GM12865 (cell line): ENCODE measurements around the gene YAF2.

Experiments
- DNase-seq: peaks from one replicate; pipeline ENCODE4 v3.0.0; 2010; ENCODE audit warnings: low read depth
- H3K4me3 ChIP-seq: 2 replicates; pipeline ENCODE4 v1.5.1; 2011; ENCODE audit warnings: mild to moderate bottlenecking, low read depth, low read length, control low read depth
- TF ChIP-seq, protein P1 (sequence below): IDR thresholded peaks from 2 replicates; pipeline ENCODE4 v1.5.1; 2011; ENCODE audit warnings: low read length, control low read depth, low read depth, inconsistent platforms; ENCODE audit not compliant: insufficient read depth; ENCODE audit errors: missing control alignments

YAF2 gene

DNA sequence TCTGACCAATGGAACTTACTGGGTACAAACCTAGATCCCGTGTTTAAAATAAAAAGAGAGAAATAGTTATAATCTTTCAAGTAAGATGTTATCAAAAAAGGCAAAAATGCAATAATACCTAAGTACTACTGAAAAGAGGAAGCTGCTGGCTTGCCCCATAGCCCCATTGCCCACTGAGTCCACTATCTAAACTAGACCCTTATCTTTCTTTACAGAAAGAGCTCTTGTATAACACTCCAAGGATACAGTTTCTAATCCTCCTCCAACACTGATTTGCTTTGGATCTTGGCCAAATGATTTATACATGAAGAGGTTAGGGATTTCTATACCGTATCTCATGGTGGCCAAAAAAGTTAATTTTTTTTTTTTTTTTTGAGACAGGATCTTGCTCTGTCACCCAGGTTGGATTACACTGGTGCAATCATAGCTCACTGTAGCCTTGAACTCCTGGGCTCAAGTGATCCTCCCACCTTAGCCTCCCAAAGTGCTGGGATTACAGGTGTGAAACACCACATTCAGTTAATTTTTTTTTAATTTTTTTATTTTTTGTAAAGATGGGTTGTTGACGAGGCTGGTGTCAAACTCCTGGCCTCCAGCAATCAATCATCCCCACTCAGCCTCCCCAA lies 96.0 kb downstream of the YAF2 start:
- DNase-seq = no peak
- TF ChIP-seq, protein P1, sequence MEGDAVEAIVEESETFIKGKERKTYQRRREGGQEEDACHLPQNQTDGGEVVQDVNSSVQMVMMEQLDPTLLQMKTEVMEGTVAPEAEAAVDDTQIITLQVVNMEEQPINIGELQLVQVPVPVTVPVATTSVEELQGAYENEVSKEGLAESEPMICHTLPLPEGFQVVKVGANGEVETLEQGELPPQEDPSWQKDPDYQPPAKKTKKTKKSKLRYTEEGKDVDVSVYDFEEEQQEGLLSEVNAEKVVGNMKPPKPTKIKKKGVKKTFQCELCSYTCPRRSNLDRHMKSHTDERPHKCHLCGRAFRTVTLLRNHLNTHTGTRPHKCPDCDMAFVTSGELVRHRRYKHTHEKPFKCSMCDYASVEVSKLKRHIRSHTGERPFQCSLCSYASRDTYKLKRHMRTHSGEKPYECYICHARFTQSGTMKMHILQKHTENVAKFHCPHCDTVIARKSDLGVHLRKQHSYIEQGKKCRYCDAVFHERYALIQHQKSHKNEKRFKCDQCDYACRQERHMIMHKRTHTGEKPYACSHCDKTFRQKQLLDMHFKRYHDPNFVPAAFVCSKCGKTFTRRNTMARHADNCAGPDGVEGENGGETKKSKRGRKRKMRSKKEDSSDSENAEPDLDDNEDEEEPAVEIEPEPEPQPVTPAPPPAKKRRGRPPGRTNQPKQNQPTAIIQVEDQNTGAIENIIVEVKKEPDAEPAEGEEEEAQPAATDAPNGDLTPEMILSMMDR = no peak
- H3K4me3 ChIP-seq = no peak overlapping the region

DNA sequence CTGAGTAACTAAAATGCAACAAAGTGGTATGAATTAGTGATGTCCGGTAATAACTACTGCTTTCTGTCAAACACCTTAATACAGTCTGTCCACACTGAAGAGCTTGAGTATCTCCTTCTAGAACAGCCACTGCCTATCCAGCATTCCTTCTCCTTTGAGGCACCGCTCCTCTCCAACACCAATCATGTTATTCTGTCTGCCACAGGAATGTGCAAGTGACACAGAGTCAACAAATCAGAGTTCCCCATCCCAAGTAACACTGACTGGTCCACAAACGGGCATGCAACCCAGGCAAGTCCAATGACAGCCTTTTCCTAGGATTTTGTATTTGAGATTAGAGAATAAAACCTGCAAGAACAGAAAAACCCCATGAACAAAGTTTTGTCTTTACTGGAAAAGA lies 97.1 kb downstream of the YAF2 start:
- TF ChIP-seq, protein P1 = no peak
- DNase-seq = no peak
- no peak overlapping the region for H3K4me3 ChIP-seq

DNA sequence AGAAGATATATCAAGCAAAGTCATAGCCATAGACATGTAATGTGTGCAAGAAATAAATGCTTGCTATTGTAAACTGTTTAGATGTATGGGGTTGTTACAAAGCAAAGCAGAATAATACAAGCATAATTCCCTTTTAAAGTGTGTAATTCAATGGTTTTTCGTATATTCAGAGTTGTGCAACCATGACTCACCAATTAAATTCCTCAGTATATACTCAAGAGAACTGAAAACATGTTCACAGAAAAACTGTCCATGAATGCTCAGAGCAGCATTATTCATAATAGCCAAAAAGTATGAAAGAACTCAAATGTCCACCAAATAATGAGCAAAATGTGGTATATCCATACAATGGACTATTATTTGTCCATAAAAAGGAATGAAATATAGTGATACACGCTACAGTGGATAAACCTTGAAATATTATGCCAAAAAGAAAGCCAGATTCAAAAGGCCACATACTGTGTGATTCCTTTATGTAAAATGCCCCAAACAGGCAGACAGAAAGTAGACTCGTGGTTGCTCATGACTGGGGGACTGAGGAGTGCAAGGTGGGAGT lies 102.7 kb downstream of the YAF2 start:
- H3K4me3 ChIP-seq = no peak overlapping the region
- TF ChIP-seq, protein P1 = no peak
- DNase-seq = no peak

DNA sequence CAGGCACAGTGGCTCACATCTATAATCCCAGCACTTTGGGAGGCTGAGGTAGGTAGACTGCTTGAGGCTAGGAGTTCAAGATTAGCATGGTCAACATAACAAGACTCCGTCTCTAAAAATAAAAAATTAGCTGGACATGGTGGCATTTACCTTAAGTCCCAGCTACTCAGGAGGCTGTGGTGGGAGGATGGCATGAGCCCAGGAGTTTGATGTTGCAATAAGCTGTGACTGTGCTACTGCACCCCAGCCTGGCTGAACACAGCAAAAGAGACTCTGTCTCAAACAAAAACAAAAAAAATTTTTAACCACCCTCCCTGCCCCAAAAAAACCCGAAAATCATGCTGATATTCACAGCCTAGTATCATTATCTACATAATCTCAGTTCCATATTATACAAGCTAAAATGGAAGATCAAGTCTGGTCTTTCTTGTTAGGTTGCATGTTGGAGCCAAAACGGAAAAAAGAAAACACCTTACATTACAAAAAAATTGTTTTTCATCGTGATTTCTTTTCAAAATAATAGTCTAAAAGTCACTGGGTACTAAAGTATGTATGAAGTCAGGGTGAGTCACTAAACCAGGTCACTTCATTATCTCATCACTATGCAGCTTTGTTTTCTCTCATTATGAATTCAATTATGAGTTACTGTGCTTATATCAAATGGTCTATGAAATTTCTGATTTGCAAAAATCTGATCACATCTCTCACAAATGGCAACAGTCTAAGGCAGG lies 107.2 kb downstream of the YAF2 start:
- DNase-seq = no peak
- H3K4me3 ChIP-seq = no peak overlapping the region
- TF ChIP-seq, protein P1 = no peak

DNA sequence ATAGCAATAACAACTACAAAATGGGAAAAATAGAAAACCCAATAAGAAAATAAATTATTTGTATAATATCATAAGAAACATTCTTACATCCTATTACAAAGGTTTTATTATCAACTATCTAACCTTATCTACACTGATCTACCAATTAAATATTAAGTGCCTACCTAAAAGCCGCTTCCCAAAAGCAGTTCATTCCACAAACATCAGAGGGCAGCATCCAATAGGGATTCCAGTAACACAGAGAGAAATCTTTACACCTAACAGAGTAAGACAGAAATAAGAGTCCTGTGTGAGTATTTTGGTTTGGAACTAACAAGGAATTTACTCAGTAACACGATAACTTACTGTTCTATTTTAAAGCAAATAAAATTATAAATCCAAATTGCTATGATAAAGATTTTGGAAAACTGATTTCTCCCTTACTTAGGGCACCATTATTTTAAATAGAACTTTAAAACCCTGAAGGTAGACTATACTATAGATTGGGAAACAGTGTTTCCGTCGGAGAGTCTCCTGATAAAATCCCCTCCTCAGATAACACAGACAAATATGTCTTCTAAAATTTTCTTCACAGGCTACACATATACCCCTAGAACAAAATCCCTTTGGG lies 108.3 kb downstream of the YAF2 start:
- peak; percentile 59 for DNase-seq
- TF ChIP-seq, protein P1 = peak; percentile 43
- H3K4me3 ChIP-seq = no peak overlapping the region

DNA sequence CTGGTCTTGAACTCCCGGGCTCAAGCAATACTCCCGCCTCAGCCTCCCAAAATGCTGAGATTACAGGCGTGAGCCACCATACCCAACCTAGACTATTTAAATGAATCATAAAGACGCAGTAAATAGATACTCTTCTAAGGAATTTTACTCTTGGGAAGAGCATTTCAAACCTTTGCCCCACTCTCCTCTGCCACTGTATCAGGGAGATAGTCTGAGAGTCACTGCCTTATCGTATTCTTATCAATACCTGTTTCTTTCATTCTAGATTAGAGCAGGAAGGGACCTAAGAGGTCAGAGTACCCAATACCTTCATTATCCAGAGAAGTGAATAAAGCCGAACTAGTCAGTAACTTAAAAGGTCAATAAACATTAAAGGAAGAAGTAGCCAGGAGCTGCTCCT lies 109.2 kb downstream of the YAF2 start:
- no peak overlapping the region for H3K4me3 ChIP-seq
- TF ChIP-seq, protein P1 = no peak
- no peak for DNase-seq
